GM12874 (cell line): ENCODE measurements around the gene TULP4.

Experiments
- CTCF ChIP-seq: IDR thresholded peaks from 2 replicates; pipeline ENCODE4 v1.5.1; 2011; ENCODE audit warnings: low read depth, mild to moderate bottlenecking, control low read depth, low read length, moderate library complexity; ENCODE audit not compliant: insufficient read depth

Gene TULP4

GRCh38 chr6:158312165-158312564 lies at the start of gene TULP4:
TULP4 (plus strand) TSS chr6:158312465; CDS start chr6:158314017, 1,552 bp downstream.
- no peak for TF ChIP-seq CTCF

DNA sequence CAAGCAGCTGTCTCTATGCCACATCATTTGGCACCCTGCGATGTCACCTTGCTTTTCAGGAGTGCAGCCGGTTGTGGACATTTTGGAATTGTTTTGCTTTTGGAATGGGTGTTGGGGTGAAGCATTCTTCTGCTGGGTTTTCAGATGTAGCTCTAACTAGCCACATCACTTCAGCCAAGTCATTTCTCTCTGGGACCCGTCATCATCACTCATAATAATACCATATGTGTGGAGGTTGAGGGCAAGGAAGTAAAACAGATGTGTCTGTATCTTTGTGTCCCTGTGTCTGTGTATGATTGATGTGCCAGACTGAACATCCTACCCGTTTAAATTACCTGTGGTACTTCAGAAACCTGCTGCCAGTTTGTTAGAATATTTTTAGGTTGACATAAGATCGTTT lies 49.5 kb upstream of the TULP4 start:
- no peak for TF ChIP-seq CTCF

DNA sequence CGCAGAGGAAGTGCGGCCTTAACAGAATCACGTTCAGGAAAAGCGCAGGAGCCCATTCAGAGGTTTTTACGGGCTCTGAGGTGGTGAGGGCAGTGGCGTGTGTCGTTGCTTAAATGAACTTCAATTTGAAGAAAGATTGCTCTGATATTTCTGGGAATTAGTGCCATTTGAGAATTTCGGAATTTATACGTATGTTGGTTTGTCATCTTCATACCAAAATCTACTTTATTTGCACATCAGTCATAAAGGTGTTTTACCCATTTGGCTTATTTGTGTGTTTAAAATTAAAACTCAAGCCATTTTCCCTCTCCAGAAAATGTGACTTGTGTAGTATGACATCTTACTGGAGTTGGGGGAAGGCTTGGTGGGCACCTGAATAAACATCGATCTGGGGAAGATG lies 48.1 kb upstream of the TULP4 start:
- TF ChIP-seq CTCF = no peak

DNA sequence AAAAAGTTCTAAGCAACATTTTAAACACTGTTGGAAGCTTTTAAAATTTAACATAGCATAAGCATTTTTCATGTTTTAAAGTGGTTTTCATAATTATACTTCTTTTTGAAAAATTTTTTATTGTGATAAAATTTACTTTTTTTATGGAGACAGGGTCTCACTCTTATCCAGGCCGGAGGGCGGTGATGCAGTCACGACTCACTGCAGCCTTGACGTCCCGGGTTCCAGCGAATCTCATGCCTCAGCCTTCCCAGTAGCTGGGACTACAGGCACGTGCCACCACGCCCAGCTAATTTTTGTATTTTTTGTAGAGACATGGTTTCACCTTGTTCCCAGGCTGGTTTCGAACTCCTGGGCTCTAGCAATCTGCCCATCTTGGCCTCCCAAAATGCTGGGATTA lies 46.1 kb upstream of the TULP4 start:
- no peak for TF ChIP-seq CTCF

DNA sequence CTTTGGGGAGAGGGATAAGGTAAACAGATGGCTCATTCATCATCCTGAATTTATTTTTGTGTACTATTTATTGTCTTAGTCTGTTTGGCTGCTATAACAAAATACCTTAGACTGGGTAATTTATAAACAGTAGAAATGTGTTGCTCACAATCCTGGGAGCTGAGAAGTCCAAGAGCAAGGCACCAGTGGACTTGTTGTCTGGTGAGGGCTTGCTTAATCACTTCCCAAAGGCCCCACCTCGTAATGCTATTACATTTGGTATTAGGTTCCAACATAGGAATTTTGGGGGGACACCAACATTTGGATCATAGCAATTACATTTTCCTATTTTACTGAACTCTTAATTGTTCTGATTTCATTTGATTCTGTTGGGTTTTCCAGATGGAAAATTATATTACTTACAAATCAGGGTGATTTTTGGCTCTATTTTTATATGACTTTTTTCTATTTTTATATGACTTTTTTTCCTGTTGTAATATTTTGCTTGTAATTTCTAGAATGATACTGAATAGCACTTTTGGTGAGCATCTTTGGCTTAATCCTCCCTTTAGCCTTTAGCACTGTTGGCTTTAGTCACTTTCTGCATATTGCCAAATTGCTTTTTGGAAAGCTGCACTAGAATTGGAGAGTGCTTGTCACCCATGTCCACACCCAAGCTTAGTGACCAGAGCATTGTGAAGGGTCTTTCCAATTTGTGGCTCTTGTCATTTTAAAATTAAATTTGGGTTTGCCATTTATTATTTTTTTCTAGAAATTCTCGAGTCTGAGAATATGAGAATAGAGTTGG lies 43.7 kb upstream of the TULP4 start:
- no peak for TF ChIP-seq CTCF

DNA sequence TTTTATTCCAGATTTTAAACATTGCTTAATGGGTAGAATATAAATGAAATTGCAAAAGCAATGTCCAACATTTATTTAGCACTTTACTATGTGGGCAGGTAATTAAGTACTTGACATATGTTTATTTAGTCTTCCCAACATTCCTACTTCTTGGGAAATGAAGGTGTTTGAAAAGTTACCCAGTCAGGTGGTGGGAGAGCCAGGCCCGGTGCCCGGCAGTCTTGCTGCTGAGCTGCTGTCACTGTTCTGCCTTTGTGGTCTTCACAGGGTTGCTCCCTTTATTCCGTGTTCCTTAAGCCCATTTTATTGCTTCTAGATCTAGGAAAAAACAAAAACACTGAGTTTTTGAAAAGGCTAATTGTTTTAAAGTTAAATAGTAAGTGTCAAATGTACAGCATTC lies 42.6 kb upstream of the TULP4 start:
- no peak for TF ChIP-seq CTCF

DNA sequence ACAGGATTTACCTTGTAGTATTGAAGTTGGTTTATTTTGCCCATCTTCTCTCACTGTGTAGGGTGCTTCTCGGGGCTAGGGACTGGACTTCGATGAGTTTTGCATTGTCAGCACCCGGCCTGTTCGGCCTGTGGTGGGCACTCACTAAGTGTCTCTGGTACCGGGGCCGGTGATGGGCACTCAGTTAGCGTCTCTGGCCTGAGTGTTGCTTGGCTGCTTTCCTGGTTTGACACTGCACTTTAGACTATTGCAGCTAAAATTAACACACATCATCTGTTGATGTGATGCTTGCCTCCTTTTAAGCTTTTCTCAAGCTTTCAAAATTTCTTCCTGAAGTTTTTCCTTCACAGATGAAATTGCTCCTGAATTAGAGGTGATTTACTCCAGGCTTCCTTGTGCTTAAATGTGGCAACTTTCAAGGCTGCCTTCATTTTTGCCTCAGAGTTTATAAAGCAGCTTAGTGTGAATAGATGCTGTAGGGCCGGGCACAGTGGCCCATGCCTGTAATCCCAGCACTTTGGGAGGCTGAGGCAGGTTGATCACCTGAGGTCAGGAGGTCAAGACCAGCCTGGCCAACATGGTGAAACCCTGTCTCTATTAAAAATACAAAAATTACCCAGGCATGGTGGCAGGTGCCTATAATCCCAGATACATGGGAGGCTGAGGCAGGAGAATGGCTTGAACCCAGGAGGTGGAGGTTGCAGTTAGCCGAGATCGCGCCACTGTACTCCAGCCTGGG lies 41.7 kb upstream of the TULP4 start:
- no peak for TF ChIP-seq CTCF
